Stomach (tissue), 4 donors: Measurements from ENCODE around the gene ZNF182.
"Not testable (repeated sequence)": the region's sequence is repeated elsewhere in the genome, so short reads cannot be mapped to it uniquely, and the experiment has no call there.

Source experiments
- CTCF ChIP-seq, 7 experiments: fragments of 450-650 bp in 4 of 7; fragments of 200-600 bp in 3 of 7; sonication (generic) in 3 of 7; IDR thresholded peaks; one replicate each; pipeline ENCODE4 v1.5.1; 2016 to 2019; ENCODE audit warnings: antibody characterized with exemption in 7 of 7, control low read depth in 2 of 7, mild to moderate bottlenecking in 1 of 7
- EP300 ChIP-seq: sonication (generic); formaldehyde crosslinking; IDR thresholded peaks from one replicate; pipeline ENCODE4 v1.6.1; 2017; ENCODE audit warnings: antibody characterized with exemption
- POLR2A ChIP-seq, 4 donors: fragments of 450-650 bp; IDR thresholded peaks; one replicate each; pipeline ENCODE4 v1.6.1; 2016; ENCODE audit warnings: antibody characterized with exemption in 4 of 4, control low read depth in 2 of 4, mild to moderate bottlenecking in 1 of 4, moderate library complexity in 1 of 4
- POLR2AphosphoS5 ChIP-seq, 3 donors: sonication (generic); formaldehyde crosslinking; IDR thresholded peaks; one replicate each; pipeline ENCODE4 v1.6.1; 2016; ENCODE audit warnings: antibody characterized with exemption in 3 of 3

DNA sequence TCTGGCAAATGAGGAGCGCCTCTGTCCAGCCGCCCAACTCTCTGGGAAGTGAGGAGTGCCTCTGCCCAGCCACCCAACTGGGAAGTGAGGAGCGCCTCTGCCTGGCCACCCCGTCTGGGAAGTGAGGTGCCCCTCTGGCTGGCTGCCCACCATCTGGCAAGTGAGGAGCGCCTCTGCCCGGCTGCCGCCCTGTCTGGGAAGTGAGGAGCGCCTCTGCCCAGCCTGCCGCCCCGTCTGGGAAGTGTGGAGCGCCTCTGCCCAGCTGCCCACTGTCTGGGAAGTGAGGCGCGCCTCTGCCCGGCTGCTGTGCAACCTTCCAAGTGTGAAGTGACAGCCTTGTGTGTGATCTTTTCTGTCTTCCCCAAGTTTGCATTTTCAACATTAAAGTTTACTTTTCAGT lies 38.3 kb downstream of the ZNF182 start:
- not testable (repeated sequence) for TF ChIP-seq CTCF (IDR thresholded peaks at IDR 0.05); POLR2A (IDR thresholded peaks at IDR 0.05); POLR2AphosphoS5 (IDR thresholded peaks at IDR 0.05); EP300
